Right atrium auricular region (tissue), 2 donors: Measurements from ENCODE around the gene LIX1. TPM values are rescaled to one million over a fixed set of nuclear protein-coding genes. Genes with fewer than 3 reads are reported as not detected.
"Not testable (repeated sequence)": the region's sequence is repeated elsewhere in the genome, so short reads cannot be mapped to it uniquely, and the experiment has no call there.

Experiments used
- DNase-seq: peaks from one replicate; pipeline ENCODE4 v3.0.0-alpha.2; 2019; ENCODE audit warnings: low spot score
- H3K27ac ChIP-seq, 2 donors: fragments of 200-600 bp; sonication (generic); 1 replicate in 1 of 2; 2 replicates in 1 of 2; pipeline ENCODE4 v1.5.1; 2016 to 2019
- H3K27me3 ChIP-seq, 2 donors: fragments of 200-600 bp; sonication (generic); one replicate each; pipeline versions ENCODE4 v1.5.1 to v1.6.0; 2017 to 2019
- H3K36me3 ChIP-seq: fragments of 200-600 bp; sonication (generic); one replicate; pipeline ENCODE4 v1.5.1; 2016
- H3K4me1 ChIP-seq, 2 donors: fragments of 200-600 bp; sonication (generic); one replicate each; pipeline versions ENCODE4 v1.5.1 to v1.6.0; 2017 to 2019
- H3K4me3 ChIP-seq, 2 donors: fragments of 200-600 bp; sonication (generic); 1 replicate in 1 of 2; 2 replicates in 1 of 2; pipeline ENCODE4 v1.5.1; 2017 to 2019; ENCODE audit warnings: mild to moderate bottlenecking in 1 of 2, moderate library complexity in 1 of 2
- H3K9me3 ChIP-seq, 2 donors: fragments of 200-600 bp; sonication (generic); one replicate each; pipeline ENCODE4 v1.5.1; 2019
- CTCF ChIP-seq, 2 donors: fragments of 200-600 bp; sonication (generic); IDR thresholded peaks; one replicate each; pipeline ENCODE4 v1.5.1; 2019; ENCODE audit warnings: antibody characterized with exemption in 2 of 2
- total RNA-seq, 2 donors: library from RNA; depleted of rRNA; stranded (reverse); fragments of >200 nt; gene quantifications; one replicate each; pipeline ENCODE4 v1.1.0, GENCODE V29; 2016

Gene LIX1
- total RNA-seq, 2 donors from 2014 or later = not detected

GRCh38 chr5:97087138-97087537, 55.3 kb downstream of the LIX1 start:
- DNase-seq = no peak
- Histone ChIP-seq H3K27me3 (no peaks in the 10 kb centered on the region), H3K9me3 (no peaks in the 10 kb centered on the region), H3K27ac (no peak overlapping the region), H3K36me3 (no peaks in the 10 kb centered on the region), H3K4me3 (no peak overlapping the region), H3K4me1 (no peaks in the 10 kb centered on the region)
- no peak for TF ChIP-seq CTCF (IDR thresholded peaks at IDR 0.05)

GRCh38 chr5:97085459-97086181, 56.8 kb downstream of the LIX1 start:
- Histone ChIP-seq H3K9me3 (no peaks in the 10 kb centered on the region), H3K36me3 (no peaks in the 10 kb centered on the region), H3K4me1 (no peaks in the 10 kb centered on the region), H3K27ac (no peak overlapping the region), H3K27me3 (no peaks in the 10 kb centered on the region), H3K4me3 (no peak overlapping the region)
- TF ChIP-seq CTCF (IDR thresholded peaks at IDR 0.05) = no peak
- no peak for DNase-seq

GRCh38 chr5:97084782-97085458, 57.5 kb downstream of the LIX1 start:
- H3K9me3 ChIP-seq, H3K27ac ChIP-seq, H3K4me3 ChIP-seq, DNase-seq, H3K27me3 ChIP-seq, H3K36me3 ChIP-seq, H3K4me1 ChIP-seq: not testable (repeated sequence)

GRCh38 chr5:97078958-97079743, 63.3 kb downstream of the LIX1 start:
- Histone ChIP-seq H3K36me3 (no peaks in the 10 kb centered on the region), H3K4me3 (no peak overlapping the region), H3K27me3 (no peaks in the 10 kb centered on the region), H3K9me3 (no peaks in the 10 kb centered on the region), H3K27ac (no peak overlapping the region), H3K4me1 (no peaks in the 10 kb centered on the region)
- no peak for DNase-seq
- TF ChIP-seq CTCF (IDR thresholded peaks at IDR 0.05) = no peak

- no peak overlapping the region for H3K4me3 ChIP-seq
- no peak for DNase-seq
- no peaks in the 10 kb centered on the region for H3K36me3 ChIP-seq
- H3K27ac ChIP-seq = no peak overlapping the region
- H3K27me3 ChIP-seq = no peaks in the 10 kb centered on the region
- no peak for TF ChIP-seq CTCF (IDR thresholded peaks at IDR 0.05)
- no peaks in the 10 kb centered on the region for H3K4me1 ChIP-seq
- H3K9me3 ChIP-seq = no peaks in the 10 kb centered on the region
These were observed 65.2 kb downstream of the LIX1 start for GRCh38 chr5:97077246-97077645.

GRCh38 chr5:97076098-97076497, 66.3 kb downstream of the LIX1 start:
- Histone ChIP-seq H3K4me1 (no peaks in the 10 kb centered on the region), H3K27me3 (no peaks in the 10 kb centered on the region), H3K4me3 (no peak overlapping the region)

More at GRCh38 chr5:97076098-97076497, 66.3 kb downstream of the LIX1 start:
- no peak for DNase-seq
- no peak for TF ChIP-seq CTCF (IDR thresholded peaks at IDR 0.05)
- H3K36me3 ChIP-seq = no peaks in the 10 kb centered on the region
- no peak overlapping the region for H3K27ac ChIP-seq
- no peaks in the 10 kb centered on the region for H3K9me3 ChIP-seq
